NCI-H128 (cell line): Measurements from ENCODE around the gene PMF1.
"Not testable (repeated sequence)": the region's sequence is repeated elsewhere in the genome, so short reads cannot be mapped to it uniquely, and the experiment has no call there.

Experiments used
- DNase-seq: peaks from one replicate; lab custom pipeline; 2025; ENCODE audit not compliant: unreplicated experiment; lab: John Stamatoyannopoulos, UW

Gene PMF1, protein sequence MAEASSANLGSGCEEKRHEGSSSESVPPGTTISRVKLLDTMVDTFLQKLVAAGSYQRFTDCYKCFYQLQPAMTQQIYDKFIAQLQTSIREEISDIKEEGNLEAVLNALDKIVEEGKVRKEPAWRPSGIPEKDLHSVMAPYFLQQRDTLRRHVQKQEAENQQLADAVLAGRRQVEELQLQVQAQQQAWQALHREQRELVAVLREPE

DNA sequence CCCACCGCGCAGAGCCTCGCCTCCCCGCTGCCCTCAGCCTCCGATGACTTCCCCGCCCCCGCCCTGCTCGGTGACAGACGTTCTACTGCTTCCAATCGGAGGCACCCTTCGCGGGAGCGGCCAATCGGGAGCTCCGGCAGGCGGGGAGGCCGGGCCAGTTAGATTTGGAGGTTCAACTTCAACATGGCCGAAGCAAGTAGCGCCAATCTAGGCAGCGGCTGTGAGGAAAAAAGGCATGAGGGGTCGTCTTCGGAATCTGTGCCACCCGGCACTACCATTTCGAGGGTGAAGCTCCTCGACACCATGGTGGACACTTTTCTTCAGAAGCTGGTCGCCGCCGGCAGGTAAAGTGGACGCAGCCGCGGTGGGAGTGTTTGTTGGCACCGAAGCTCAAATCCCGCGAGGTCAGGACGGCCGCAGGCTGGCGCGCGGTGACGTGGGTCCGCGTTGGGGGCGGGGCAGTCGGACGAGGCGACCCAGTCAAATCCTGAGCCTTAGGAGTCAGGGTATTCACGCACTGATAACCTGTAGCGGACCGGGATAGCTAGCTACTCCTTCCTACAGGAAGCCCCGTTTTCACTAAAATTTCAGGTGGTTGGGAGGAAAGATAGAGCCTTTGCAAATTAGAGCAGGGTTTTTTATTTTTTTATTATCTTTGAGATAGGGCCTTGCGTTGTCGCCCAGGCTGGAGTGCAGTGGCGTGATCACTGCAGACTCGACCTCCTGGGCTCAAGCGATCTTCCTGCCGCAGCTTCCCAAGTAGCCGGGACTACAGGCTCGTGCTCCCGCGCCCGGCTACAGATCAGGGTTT is at the start of gene PMF1:
Gene PMF1 (plus strand): TSS at position 175 of the 811 bp plus-strand sequence. CDS start 9 bp downstream, at position 184.
- DNase-seq, result peak; percentile 96

DNA sequence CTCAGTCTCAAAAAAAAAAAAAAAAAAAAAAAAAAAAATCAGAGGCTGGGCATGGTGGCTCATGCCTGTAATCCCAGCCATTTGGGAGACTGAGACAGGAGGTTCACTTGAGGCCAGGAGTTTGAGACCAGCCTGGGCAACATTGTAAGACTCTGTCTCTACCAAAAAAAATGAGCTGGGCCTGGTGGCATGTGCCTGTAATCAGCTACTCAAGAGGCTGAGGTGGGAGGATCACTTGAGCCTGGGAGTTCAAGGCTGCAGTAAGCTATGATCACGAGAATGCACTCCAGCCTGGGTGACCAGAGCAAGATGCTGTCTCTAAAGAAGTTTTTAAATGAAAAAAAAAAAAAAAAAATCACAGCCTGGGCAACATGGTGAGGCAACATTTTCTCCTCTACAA is 49.1 kb upstream of the PMF1 start:
- no peak for DNase-seq

DNA sequence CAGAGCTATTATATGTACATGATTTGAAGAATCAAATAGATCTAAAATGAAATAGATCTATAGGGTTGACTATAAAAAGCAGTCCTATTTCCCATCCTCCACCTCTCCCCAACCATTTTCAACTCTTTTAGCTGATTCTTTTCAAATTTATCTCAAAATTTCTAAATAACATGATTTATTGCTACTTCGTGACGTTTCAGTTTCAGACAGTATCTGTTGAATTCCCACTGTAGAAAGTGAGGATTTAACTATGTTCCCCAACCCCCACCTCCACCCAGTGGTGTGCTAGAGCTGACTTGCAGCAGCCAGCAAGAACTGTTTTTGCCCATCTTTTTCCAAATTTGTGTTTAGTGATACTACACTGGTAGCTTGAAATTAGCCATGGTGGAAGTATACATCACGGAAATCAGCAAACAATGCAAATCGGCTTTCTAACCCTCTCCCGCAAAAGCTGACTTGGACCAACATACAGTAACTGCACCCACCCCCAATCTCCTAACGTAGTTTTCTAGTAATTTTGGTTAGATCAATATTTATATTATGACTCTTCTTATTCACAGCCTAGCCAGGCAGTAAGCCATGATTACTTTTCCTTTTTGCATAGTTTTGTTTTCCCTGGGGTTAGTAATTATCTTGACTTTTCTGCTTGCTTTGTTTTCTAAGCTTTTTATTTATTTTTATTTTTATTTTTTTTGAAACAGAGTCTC is 48.5 kb upstream of the PMF1 start:
- no peak for DNase-seq

DNA sequence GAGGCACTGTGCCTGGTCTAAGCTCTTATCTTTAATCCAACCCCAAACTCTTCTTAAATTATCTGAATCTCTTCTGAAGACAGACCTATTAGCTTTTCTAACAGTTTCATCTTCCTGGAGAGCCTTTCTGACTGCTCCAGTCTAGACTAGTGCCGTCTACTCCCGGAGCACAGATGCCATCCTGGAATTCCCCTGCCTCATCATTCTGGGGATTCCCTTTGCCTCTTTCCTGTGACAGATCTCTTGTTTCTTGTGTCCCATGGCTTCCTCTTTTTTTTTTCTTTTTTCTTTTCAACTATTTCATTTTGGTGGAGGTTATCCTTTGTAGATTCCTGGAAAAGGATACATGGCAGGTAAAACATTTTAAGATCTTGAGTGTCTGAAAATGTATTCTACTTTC is 47.7 kb upstream of the PMF1 start:
- DNase-seq, result no peak

DNA sequence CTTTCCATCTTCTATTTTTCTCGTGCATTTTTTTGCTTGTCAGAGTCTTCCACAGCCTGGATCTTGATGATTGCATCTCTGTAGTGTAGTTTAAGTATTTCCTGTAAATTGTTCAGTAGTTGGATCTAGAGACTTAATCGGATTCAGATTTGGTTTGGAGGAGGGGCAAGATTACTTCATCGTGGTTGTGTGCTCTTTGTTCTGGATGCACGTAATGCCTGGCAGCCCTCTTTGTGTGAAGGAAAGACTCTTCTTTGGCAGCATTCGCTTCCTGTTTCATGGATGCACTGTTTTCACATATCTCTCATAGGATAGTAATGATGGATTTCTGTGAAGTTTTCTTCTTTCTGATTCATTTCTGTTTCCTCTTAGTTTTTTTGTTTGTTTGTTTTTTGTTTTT is 45.3 kb upstream of the PMF1 start:
- no peak for DNase-seq

DNA sequence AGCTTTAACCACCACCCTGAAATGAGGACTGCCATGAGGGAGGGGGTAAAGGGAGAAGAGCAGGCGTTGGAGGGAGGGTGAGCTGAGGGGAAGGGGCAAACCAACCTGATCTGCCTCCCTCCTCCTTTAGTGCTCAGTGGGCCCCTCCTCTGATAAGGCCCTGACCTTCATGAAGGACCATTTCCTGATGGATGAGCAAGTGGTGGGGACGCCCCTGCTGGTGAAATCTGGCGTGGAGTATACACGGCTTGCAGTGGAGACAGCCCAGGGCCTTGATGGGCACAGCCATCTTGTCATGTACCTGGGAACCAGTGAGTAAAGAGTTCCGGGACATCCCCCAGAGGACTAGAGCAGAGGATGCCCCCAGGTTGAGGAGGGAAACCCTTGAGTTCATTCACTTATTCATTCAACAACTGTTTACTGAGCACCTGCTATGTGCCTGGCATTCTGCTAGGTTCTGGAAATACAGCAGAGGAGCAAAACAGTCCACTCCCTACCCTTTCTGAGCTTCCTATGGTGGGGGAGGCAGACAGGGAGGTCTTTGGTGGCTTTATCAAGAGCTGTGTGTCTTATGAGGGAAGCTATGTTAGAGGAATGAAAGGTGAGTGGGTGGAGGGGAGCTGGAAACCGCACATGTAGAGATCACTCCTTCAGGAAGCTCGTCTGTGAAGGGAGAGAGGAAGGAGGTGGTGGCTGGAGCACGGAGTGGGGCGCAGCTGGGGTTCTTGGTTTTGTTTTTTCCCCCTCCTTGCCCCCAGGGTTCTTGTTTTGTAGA is 39.9 kb upstream of the PMF1 start:
- DNase-seq, result no peak

DNA sequence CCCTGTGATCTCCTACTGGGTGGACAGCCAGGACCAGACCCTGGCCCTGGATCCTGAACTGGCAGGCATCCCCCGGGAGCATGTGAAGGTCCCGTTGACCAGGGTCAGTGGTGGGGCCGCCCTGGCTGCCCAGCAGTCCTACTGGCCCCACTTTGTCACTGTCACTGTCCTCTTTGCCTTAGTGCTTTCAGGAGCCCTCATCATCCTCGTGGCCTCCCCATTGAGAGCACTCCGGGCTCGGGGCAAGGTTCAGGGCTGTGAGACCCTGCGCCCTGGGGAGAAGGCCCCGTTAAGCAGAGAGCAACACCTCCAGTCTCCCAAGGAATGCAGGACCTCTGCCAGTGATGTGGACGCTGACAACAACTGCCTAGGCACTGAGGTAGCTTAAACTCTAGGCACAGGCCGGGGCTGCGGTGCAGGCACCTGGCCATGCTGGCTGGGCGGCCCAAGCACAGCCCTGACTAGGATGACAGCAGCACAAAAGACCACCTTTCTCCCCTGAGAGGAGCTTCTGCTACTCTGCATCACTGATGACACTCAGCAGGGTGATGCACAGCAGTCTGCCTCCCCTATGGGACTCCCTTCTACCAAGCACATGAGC is 36.1 kb upstream of the PMF1 start:
- DNase-seq, result no peak

DNA sequence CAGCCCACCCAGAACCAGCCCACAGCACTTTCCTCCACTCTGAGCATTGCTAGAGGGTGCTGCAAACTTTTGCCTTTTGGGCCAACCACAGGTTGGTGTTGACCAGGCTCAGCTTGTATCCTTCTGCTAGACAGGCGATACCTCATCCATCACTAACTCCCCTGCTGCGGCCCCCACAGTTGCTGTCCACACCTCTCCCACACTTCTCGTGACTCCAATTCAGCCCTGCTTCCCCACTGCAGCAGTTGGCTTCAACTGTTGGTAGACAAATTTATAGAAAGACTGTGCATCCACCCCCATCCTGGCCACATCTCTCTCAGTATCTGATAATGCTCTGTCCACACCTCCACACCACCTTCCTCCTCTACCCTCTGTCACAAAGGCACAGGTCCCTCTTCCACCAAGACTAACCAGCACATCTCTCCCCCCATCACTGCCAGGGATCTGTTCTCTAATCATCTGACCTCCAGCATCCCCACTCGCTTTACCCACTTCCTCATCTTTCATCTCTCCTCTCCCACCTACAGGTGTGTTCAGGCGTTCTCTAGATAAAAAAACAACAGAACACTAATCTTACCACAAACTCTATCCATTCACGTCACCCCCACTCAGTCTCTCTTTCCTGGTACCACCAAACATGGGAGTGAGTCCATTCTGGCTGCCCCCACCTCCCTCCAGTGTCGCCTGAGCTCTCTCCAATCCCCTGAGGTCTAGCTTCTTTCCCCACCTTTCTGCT is 34.7 kb upstream of the PMF1 start:
- no peak for DNase-seq

DNA sequence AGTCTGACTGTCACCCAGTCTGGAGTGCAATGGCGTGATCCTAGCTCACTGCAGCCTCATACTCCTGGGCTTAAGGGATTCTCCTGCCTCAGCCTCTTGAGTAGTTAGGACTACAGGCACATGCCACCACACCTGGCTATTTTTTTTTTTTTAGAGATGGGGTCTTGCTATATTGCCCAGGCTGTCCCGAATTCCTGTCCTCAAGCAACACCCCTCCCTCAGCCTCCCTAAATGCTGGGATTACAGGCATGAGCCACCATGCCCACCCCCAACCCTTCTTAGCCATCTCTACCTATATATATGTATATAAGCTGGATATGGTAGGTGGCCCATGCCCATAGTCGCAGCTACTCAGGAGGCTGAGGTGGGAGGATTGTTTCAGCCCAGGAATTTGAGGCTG is 32.3 kb upstream of the PMF1 start:
- no peak for DNase-seq

DNA sequence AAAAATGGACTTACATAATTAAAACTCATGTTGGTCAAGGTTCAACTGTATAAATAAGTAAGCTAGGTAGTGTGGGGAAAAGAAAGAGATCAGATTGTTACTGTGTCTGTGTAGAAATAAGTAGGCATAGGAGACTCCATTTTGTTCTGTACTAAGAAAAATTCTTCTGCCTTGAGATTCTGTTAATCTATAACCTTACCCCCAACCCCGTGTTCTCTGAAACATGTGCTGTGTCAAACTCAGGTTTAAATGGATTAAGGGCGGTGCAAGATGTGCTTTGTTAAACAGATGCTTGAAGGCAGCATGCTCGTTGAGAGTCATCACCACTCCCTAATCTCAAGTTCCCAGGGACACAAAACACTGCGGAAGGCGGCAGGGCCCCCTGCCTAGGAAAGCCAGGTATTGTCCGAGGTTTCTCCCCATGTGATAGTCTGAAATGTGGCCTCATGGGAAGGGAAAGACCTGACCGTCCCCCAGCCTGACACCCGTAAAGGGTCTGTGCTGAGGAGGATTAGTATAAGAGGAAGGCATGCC is 31.3 kb upstream of the PMF1 start:
- not testable (repeated sequence) for DNase-seq

DNA sequence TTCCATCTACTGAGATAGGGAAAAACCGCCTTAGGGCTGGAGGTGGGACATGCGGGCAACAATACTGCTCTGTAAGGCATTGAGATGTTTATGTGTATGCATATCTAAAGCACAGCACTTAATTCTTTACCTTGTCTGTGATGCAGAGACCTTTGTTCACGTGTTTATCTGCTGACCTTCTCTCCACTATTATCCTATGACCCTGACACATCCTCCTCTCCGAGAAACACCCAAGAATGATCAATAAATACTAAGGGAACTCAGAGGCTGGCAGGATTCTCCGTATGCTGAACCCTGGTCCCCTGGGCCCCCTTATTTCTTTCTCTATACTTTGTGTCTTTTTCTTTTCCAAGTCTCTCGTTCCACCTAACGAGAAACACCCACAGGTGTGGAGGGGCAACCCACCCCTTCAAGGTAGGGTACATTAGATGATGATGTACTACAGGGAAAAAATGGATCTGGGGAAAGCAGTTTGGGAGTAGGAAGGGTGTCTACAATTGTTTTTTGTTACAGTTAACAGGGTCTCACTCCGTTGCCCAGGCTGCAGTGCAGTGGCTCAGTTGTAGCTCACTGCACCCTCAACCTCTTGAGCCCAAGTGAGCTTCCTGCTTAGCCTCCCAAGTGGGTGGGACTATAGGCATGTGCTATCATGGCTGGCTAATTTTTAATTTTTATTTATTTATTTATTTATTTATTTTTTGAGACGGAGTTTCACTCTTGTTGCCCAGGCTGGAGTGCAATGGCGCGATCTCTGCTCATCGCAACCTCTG is 30.6 kb upstream of the PMF1 start:
- not testable (repeated sequence) for DNase-seq

DNA sequence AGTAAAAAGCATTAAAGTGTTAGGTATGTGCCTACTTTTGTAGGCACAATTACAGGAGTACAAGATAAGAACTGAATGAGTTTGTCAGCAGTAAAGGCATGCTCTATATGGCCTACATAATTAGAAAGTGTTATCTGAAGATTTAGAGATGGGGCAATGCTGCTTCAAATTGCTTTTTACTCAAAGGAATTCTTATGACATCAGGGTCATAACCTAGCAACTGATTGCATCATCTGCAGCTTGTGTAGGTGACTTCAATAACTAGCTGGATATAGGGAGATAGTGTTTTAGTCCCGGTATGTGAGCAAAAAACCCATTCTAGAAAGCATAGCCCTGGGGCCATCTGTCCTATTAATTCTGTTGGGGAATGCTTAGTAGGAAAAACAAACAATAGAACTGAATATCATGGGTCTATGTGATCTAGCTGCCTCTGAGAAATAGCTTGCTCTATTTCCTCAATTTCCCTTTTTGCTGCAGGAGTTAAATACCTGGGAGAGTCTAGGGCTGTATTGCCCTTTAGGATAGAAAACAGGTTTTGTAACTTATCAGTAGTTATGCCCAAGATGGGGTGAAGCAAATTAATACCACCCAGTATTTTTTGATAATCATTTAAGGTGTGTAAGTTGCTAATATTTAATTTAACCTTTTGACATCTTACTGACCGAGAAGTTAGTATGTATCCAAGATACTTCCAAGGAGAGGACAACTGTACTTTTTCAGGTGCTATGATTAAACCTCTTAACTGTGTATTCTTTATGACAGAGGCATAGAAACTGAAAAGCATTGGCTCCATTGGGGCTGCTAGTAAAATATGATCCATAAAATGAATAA is 26.2 kb upstream of the PMF1 start:
- DNase-seq, result not testable (repeated sequence)

DNA sequence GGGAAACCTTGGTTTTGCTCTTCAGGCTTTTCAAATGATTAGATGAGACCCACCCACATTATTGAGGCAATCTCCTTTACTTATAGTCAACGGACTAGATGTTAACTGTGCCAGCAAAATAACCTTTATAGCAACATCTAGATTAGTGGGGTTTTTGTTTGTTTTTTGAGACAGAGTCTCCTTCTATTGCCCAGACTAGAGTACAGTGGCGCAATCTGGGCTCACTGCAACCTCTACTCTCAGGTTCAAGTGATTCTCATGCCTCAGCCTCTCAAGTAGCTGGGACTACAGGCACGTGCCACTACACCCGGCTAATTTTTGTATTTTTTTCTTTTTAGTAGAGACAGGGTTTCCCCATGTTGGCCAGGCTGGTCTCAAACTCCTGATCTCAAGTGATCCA is 22.5 kb upstream of the PMF1 start:
- not testable (repeated sequence) for DNase-seq

DNA sequence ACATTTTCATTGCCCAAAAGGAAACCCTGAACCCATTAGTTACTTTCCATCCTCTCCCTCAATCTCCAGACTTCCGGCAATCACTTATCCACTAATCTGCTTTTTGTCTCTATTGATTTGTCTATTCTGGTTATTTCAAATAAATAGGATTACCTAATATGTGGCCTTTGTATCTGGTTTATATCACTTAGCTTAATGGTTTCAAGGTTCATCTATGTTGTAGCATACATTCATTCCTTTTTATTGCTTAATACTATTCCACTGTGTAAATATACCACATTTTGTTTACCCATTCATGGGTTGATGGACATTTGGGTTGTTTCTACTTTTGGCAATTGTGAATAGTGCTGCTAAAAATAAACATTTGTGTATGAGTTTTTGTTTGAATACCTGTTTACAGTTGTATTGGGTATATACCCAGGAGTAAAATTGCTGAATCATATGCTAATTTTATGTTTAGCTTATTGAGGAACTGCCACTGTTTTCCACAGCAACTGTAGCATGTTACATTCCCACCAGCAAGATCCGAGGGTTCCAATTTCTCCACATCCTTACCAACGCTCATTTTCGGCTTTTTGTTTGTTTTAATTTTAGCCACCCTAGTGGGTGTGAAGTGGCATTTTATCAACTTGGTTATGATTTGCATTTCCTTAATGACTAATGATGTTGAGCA is 21.4 kb upstream of the PMF1 start:
- DNase-seq, result no peak

DNA sequence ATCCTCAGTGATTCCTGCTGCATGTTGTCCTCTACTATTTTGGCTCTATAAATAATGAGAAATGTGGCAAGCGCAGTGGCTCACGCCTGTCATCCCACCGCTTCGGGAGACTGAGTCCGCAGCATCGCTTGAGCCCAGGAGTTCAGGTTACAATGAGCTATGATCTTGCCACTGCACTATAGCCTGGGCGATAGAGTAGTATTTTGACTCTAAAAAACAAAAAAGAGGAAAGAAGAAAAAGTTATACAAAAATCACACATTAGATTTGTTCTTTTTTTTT is 19.7 kb upstream of the PMF1 start:
- no peak for DNase-seq

DNA sequence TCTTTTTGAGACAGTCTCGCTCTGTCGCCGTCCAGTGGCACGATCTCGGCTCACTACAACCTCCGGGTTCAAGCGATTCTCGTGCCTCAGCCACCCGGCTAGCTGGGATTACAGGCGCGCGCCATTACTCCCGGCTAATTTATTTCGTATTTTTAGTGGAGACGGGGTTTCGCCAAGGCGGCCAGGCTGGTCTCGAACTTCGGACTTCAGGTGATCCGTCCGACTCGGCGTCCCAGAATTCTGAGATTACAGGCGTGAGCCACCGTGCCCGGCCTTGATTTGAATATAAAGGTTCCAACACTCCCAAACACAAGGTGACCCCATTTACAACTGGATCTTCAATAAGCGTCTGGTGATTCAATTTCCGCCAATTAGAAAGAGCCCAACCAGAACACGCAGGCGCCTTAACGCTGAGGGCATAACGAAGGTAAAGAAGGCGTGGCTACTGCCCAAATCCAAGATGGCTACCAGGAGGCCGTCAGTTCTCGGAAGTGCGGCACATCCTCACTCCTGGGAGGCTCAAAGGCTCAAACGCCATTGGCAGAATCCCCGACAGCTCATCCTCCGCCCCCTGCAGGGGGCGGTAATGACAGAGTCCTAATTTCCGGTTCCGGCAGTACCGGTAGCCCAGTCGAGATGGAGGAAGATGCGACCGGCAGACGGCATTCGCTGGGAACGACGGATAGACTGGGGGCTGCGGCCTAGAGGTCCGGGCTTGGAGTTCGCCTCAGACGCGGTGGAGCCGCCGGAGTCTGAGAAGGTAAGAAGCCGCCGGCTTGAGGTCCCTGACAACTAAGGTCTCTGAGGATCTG is 19.1 kb upstream of the PMF1 start, which contains the start of gene SLC25A44:
Gene SLC25A44 (plus strand): TSS at position 617 of the 812 bp plus-strand sequence. CDS start 5,744 bp downstream, outside the sequence.
- peak; percentile 99 for DNase-seq

DNA sequence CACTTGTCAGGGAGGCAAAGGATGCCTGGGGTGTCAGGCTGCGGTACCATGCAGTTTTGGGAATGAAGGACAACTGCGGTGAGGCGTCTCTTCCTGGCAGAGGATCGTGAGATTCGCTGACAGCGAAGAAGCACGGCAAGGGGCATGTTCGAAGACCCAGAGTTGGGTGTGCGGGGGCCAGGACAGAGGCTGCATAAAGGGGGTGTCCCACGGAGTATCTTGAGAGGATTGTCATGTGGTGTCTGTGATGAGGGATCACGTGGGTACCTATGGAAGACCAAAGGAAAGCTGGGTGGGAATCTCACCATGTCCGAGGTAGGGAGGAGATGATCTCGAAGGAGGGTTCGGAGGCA is 18.5 kb upstream of the PMF1 start:
- no peak for DNase-seq
